Subcutaneous abdominal adipose tissue (tissue), 5 donors: ENCODE measurements around the gene SYNJ2.
"Not testable (repeated sequence)": the region's sequence is repeated elsewhere in the genome, so short reads cannot be mapped to it uniquely, and the experiment has no call there.

Experiments used
- H3K27ac ChIP-seq: one replicate; pipeline ENCODE4 v1.7.0; 2013; ENCODE audit warnings: low read depth, mild to moderate bottlenecking, inconsistent platforms, low read length, moderate library complexity
- H3K27me3 ChIP-seq, 5 donors: one replicate each; pipeline ENCODE4 v1.7.0; 2013; ENCODE audit warnings: low read length in 5 of 5, inconsistent platforms in 1 of 5; ENCODE audit not compliant: control insufficient read depth in 5 of 5, insufficient read depth in 4 of 5
- H3K36me3 ChIP-seq, 5 donors: one replicate each; pipeline ENCODE4 v1.7.0; 2013; ENCODE audit warnings: low read length in 5 of 5; ENCODE audit not compliant: control insufficient read depth in 5 of 5, insufficient read depth in 5 of 5
- H3K4me1 ChIP-seq, 5 donors: one replicate each; pipeline ENCODE4 v1.7.0; 2013; ENCODE audit warnings: low read length in 5 of 5, mild to moderate bottlenecking in 3 of 5, moderate library complexity in 1 of 5; ENCODE audit not compliant: control insufficient read depth in 5 of 5, insufficient read depth in 5 of 5
- H3K4me3 ChIP-seq, 5 donors: one replicate each; pipeline ENCODE4 v1.7.0; 2013; ENCODE audit warnings: low read length in 5 of 5, low read depth in 1 of 5
- H3K9ac ChIP-seq, 5 donors: one replicate each; pipeline ENCODE4 v1.7.0; 2013; ENCODE audit warnings: low read length in 5 of 5, mild to moderate bottlenecking in 4 of 5, moderate library complexity in 3 of 5
- H3K9me3 ChIP-seq, 5 donors: one replicate each; pipeline ENCODE4 v1.7.0; 2013; ENCODE audit warnings: low read length in 5 of 5; ENCODE audit not compliant: control insufficient read depth in 5 of 5
- donor health status: healthy.
- donor health status: healthy.
- donor health status: healthy.
- donor health status: healthy.
- donor health status: healthy.

The SYNJ2 gene

DNA sequence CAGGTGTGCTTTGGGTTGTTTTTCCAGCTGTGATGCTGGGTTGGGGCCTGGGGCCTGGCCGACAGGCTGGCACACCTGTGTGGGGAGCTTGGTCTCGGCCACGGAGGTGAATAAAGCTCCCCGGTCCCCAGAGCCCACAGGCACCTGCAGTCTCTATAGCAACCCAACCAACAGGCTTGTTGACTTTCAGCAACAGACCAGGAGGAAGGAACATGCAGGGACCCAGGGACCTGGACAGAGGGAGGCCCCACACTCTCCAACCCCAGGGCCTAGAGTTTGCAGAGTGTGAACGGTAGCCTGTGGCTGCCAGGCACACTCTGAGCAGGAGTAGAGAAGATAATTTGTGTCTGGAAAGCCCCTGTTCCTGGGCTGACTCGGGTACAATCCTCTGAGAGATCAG is 14.6 kb upstream of the SYNJ2 start:
- Histone ChIP-seq H3K9me3 (peaks cover 0 to 4% (median 0%) of the 10 kb centered on the region in 5 donors), H3K27ac (no peak overlapping the region), H3K4me3 (no peak overlapping the region), H3K27me3 (no peaks in the 10 kb centered on the region), H3K4me1 (no peaks in the 10 kb centered on the region), H3K9ac (no peak overlapping the region), H3K36me3 (no peaks in the 10 kb centered on the region)

DNA sequence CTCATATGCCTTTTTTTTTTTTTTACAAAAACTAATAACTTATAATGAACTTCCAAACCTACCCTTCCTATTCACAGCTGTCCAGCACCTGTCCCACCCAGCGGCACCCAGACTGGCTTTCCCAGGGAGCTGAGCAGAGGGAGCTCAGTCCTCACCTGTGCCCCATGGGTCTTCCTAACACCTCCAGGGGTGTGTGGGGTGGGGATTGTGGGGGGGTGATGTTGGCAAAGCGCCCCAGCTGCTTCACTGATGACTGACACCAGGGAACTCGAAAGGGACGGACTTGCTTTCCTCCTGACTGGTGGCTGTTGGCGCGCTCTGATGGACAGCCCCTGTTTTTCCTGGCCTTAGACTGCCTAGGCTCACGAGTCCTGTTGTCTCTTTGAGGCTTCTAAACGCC is 14.2 kb upstream of the SYNJ2 start:
- Histone ChIP-seq H3K4me3 (no peak overlapping the region), H3K9ac (no peak overlapping the region), H3K4me1 (no peaks in the 10 kb centered on the region), H3K9me3 (peaks cover 0 to 4% (median 0%) of the 10 kb centered on the region in 5 donors), H3K27ac (no peak overlapping the region), H3K27me3 (no peaks in the 10 kb centered on the region), H3K36me3 (no peaks in the 10 kb centered on the region)

DNA sequence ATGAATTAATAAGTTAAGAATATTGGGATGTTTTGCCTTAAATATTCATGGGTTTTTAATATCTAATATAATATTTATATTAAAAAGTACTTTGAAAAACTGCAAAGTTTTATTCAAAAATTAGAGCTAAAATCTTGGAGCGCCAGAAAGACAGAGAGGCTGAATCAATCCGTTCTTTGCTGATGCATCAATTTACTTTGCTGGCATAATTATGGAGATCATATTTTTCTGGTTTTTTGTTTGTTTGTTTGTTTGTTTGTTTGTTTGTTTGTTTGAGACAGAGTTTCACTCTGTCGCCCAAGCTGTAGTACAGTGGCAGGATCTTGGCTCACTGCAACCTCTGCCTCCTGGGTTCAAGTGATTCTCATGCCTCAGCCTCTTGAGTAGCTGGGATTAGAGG is 9.5 kb upstream of the SYNJ2 start:
- not testable (repeated sequence) for H3K27me3 ChIP-seq, H3K9ac ChIP-seq, H3K27ac ChIP-seq, H3K4me1 ChIP-seq, H3K4me3 ChIP-seq, H3K36me3 ChIP-seq, H3K9me3 ChIP-seq

- H3K9me3 ChIP-seq: no peaks in the 10 kb centered on the region
- no peak overlapping the region for H3K27ac ChIP-seq
- no peaks in the 10 kb centered on the region for H3K36me3 ChIP-seq
- H3K27me3 ChIP-seq: no peaks in the 10 kb centered on the region
- no peak overlapping the region for H3K4me3 ChIP-seq
- H3K9ac ChIP-seq: no peak overlapping the region
- H3K4me1 ChIP-seq: no peaks in the 10 kb centered on the region
Observed at GRCh38 chr6:157974341-157974894, 7.2 kb upstream of the SYNJ2 start.

GRCh38 chr6:157974967-157975366 is 6.7 kb upstream of the SYNJ2 start:
- Histone ChIP-seq H3K4me1 (no peaks in the 10 kb centered on the region), H3K27ac (no peak overlapping the region), H3K36me3 (no peaks in the 10 kb centered on the region), H3K27me3 (no peaks in the 10 kb centered on the region), H3K4me3 (no peak overlapping the region), H3K9ac (no peak overlapping the region), H3K9me3 (no peaks in the 10 kb centered on the region)

GRCh38 chr6:157975456-157975855 is 6.2 kb upstream of the SYNJ2 start:
- no peaks in the 10 kb centered on the region for H3K36me3 ChIP-seq
- H3K4me1 ChIP-seq: no peaks in the 10 kb centered on the region
- no peaks in the 10 kb centered on the region for H3K27me3 ChIP-seq
- H3K27ac ChIP-seq: no peak overlapping the region
- no peak overlapping the region for H3K4me3 ChIP-seq
- H3K9me3 ChIP-seq: no peaks in the 10 kb centered on the region
- no peak overlapping the region for H3K9ac ChIP-seq

DNA sequence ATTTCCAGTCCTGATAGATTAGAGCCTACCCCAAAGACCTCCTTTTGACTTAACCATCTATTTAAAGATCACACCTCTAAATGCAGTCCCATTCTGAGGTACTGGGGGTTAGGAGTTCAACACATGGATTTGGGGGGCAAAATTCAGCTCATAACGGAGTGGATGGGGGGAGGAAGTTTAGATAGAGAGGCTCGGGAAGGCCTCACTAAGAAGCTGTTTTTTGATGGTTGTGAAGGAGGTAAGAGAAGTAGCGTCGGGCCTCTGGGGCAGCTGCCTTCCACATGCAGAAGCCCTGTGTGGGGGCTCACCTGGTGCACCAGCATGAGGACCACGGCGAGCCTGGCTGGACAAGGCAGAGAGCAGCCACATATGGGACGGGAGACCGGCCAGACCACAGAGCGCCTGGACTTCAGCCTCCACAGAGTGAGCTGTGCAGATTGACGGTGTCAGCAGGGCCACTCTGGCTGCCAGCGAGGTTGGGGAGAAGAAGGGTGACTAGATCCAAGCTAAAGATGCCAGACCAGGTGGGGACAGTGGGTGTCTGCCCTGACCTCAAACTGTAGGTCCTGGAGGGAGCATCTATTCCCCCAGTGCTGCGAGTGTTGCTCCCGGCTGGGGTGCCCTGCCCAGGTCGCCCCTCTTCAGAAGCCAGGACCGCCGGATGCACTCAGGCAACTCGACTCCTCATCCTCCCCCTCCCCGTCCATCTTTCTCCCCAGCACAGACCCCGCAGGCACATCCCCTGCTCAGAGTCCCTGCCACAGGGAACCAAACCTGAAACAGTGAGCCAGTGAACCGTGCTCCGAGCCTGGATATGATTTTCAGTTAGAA is 5.1 kb upstream of the SYNJ2 start:
- no peak overlapping the region for H3K9ac ChIP-seq
- H3K4me1 ChIP-seq: peaks cover 0 to 9% (median 8%) of the 10 kb centered on the region in 5 donors
- no peak overlapping the region for H3K4me3 ChIP-seq
- H3K36me3 ChIP-seq: no peaks in the 10 kb centered on the region
- H3K27me3 ChIP-seq: peaks cover 0 to 5% (median 0%) of the 10 kb centered on the region in 5 donors
- H3K9me3 ChIP-seq: no peaks in the 10 kb centered on the region
- no peak overlapping the region for H3K27ac ChIP-seq

DNA sequence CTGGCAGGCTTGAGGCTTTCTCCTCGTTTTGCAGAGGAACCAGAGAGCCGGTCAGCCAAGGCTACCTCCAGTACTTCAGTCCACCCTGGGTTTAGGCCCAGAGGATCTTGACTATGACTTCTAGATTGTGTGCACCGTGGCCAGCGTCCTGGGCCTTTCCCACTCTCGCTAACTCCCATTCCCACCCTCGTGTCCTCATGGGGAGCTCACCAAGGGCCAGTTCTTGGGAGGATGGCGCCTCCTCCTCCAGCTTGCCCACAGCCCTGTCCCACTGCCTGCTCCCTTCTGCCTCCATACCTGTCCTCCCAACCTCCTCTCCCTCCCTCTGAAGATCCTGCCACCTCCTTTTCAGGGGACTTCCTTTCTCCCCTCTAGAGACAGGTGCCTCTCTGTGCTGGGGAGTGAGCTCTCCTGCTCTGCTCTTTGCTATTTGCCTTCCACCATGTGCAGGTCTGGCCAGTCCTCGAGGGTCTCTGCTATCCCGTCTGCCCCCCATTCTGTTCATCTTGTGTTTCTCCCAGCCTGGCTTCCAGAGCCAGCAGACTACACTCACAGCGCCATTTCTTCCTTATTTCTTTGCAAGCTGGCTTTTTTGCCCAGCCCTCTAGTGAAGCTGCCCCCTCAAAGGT is 4.4 kb upstream of the SYNJ2 start:
- peaks cover 0 to 15% (median 12%) of the 10 kb centered on the region in 5 donors for H3K4me1 ChIP-seq
- no peak overlapping the region for H3K9ac ChIP-seq
- H3K4me3 ChIP-seq: no peak overlapping the region
- no peaks in the 10 kb centered on the region for H3K9me3 ChIP-seq
- H3K27ac ChIP-seq: no peak overlapping the region
- H3K36me3 ChIP-seq: no peaks in the 10 kb centered on the region
- peaks cover 0 to 5% (median 0%) of the 10 kb centered on the region in 5 donors for H3K27me3 ChIP-seq

- Histone ChIP-seq H3K27me3 (peaks cover 0 to 8% (median 0%) of the 10 kb centered on the region in 5 donors), H3K27ac (no peak overlapping the region), H3K4me3 (no peak overlapping the region), H3K4me1 (peaks cover 0 to 19% (median 17%) of the 10 kb centered on the region in 5 donors), H3K36me3 (no peaks in the 10 kb centered on the region), H3K9me3 (no peaks in the 10 kb centered on the region), H3K9ac (no peak overlapping the region)
Observed at GRCh38 chr6:157978021-157978783, 3.5 kb upstream of the SYNJ2 start.
